ENCODE measurements around the gene CACUL1.

The CACUL1 gene

DNA sequence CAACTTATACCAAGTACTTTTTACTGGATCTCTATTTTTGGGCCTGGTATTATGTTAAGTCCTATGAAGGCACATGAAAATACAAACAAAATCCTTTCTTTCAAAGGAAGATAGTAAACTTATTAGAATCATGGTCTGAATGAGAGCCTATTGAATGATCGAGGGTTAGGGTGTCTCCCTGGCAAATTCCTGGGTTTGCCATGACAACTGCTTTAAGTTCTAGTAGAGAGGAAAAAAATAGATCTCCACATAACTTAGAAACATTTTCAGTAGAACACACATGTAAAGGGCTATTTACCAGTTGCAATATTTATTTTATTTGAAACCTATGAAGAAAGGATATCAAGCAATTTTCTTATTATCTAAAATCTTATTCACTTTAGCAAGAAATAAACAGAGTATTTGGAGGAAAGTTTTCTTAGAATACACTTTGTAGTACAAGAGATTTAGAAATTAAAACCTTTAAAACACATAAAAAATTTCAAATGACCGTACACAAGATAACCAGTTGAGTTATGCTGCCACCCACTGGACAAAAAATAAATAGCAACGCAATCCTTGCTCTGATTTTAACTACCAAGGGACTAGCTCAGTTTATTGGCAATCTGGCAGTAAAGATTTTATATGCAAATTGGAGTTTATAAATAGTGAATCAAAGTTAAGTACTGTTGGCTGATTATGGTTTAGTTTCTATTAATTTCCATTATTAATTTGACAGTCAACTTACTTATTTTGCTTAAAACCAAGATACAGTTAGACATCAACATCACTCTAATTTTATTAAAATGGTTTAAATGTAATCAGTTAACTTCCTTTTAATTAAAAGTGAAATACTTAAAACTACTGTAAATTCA is 33.9 kb downstream of the CACUL1 start:
- no peak overlapping the region for H3K4me3 ChIP-seq (ENCODE audit: low read length)
- no peak overlapping the region for H3K4me2 ChIP-seq (ENCODE audit: low read length)
- H3K4me1 ChIP-seq (ENCODE audit: low read length) = no peaks in the 10 kb centered on the region
- no peak overlapping the region for H3K9ac ChIP-seq (ENCODE audit: low read length)
- H4K20me1 ChIP-seq (ENCODE audit: insufficient read depth, low read length) = peaks cover 8% of the 10 kb centered on the region
- no peaks in the 10 kb centered on the region for H3K79me2 ChIP-seq (ENCODE audit: low read length)
- H2AFZ ChIP-seq (ENCODE audit: low read depth, low read length) = no peak overlapping the region
- no peaks in the 10 kb centered on the region for H3K9me3 ChIP-seq (ENCODE audit: insufficient read depth, low read length)
- H3K27me3 ChIP-seq (ENCODE audit: low read depth, low read length) = no peaks in the 10 kb centered on the region
- TF ChIP-seq, protein P1, sequence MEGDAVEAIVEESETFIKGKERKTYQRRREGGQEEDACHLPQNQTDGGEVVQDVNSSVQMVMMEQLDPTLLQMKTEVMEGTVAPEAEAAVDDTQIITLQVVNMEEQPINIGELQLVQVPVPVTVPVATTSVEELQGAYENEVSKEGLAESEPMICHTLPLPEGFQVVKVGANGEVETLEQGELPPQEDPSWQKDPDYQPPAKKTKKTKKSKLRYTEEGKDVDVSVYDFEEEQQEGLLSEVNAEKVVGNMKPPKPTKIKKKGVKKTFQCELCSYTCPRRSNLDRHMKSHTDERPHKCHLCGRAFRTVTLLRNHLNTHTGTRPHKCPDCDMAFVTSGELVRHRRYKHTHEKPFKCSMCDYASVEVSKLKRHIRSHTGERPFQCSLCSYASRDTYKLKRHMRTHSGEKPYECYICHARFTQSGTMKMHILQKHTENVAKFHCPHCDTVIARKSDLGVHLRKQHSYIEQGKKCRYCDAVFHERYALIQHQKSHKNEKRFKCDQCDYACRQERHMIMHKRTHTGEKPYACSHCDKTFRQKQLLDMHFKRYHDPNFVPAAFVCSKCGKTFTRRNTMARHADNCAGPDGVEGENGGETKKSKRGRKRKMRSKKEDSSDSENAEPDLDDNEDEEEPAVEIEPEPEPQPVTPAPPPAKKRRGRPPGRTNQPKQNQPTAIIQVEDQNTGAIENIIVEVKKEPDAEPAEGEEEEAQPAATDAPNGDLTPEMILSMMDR (IDR thresholded peaks at IDR 0.05; ENCODE audit: low read depth, low read length) = peak; percentile 69
- no peak for TF ChIP-seq EZH2phosphoT487 (IDR thresholded peaks at IDR 0.05; ENCODE audit: low read depth)
- no peaks in the 10 kb centered on the region for H3K36me3 ChIP-seq (replicated peaks; ENCODE audit: low read depth, low read length)
- H3K27ac ChIP-seq (ENCODE audit: low read length) = no peak overlapping the region

DNA sequence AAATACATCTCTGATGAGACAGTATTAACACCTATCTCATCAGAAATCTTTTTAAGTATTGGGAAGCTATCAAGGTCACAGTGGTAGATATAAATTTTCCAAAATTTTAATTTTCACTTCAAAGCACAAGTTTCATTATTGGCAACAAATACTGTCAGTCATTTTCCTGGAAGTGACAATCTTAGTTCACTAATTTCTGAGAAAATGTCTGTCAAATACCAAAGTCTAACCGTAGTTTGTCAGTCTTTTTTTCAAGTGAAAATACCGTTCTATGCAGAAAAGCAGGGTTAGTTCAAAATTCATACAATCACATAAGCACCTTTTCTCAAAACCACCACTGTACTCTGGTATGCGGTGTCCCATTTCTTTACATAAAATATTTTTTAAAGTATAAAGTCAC is 40.4 kb downstream of the CACUL1 start:
- TF ChIP-seq EZH2phosphoT487 (IDR thresholded peaks at IDR 0.05; ENCODE audit: low read depth) = no peak
- TF ChIP-seq, protein P1 (IDR thresholded peaks at IDR 0.05; ENCODE audit: low read depth, low read length) = no peak
- Histone ChIP-seq H3K27ac (ENCODE audit: low read length) (no peak overlapping the region), H3K27me3 (ENCODE audit: low read depth, low read length) (no peaks in the 10 kb centered on the region), H3K79me2 (ENCODE audit: low read length) (no peaks in the 10 kb centered on the region), H3K4me3 (ENCODE audit: low read length) (no peak overlapping the region), H3K4me1 (ENCODE audit: low read length) (no peaks in the 10 kb centered on the region), H4K20me1 (ENCODE audit: insufficient read depth, low read length) (peaks cover 2% of the 10 kb centered on the region; the same call in 1 of the 2 replicates), H3K36me3 (replicated peaks; ENCODE audit: low read depth, low read length) (no peaks in the 10 kb centered on the region), H3K4me2 (ENCODE audit: low read length) (no peak overlapping the region), H3K9ac (ENCODE audit: low read length) (no peak overlapping the region), H2AFZ (ENCODE audit: low read depth, low read length) (no peak overlapping the region), H3K9me3 (ENCODE audit: insufficient read depth, low read length) (no peaks in the 10 kb centered on the region)

DNA sequence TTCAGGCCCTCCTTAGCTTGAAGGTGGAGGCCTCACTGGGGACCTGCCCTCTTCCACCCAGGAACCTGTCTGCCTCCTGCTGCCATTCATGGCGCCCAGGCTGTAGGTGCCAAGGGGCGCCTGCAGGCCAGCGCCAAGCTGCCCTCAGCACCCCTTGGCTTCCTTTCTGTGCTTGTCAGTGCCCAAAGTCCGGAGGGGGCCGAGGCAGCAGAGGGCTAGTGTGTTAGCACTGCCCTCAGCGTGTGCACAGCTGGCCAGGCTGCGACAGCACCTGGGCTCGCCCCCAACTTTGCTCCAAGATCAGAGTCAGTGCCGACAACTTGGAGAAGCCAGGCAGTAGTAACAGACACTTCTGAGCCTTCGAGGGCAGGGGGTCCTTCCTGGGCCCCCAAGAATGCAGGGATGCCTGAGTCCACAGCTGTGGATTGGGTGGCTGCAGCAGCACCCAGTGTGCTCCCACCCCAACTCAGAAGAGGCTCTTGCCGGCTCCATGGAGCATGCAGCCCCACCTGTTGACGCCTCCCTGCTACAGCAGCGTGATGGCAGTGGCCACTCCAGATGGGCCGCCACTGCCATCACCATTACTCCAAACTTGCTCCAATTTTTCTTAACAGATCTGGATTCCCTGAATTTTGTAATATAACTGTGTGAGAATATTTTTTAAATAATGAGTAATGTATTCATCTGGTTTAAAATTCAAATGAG is 41.7 kb downstream of the CACUL1 start:
- no peaks in the 10 kb centered on the region for H3K27me3 ChIP-seq (ENCODE audit: low read depth, low read length)
- no peak overlapping the region for H3K4me3 ChIP-seq (ENCODE audit: low read length)
- H3K27ac ChIP-seq (ENCODE audit: low read length) = no peak overlapping the region
- no peaks in the 10 kb centered on the region for H3K79me2 ChIP-seq (ENCODE audit: low read length)
- H4K20me1 ChIP-seq (ENCODE audit: insufficient read depth, low read length) = peaks cover 2% of the 10 kb centered on the region; the same call in 1 of the 2 replicates
- no peak overlapping the region for H3K9ac ChIP-seq (ENCODE audit: low read length)
- H3K4me2 ChIP-seq (ENCODE audit: low read length) = no peak overlapping the region
- H2AFZ ChIP-seq (ENCODE audit: low read depth, low read length) = no peak overlapping the region
- no peaks in the 10 kb centered on the region for H3K4me1 ChIP-seq (ENCODE audit: low read length)
- no peak for TF ChIP-seq EZH2phosphoT487 (IDR thresholded peaks at IDR 0.05; ENCODE audit: low read depth)
- TF ChIP-seq, protein P1 (IDR thresholded peaks at IDR 0.05; ENCODE audit: low read depth, low read length) = no peak
- H3K9me3 ChIP-seq (ENCODE audit: insufficient read depth, low read length) = no peaks in the 10 kb centered on the region
- H3K36me3 ChIP-seq (replicated peaks; ENCODE audit: low read depth, low read length) = no peaks in the 10 kb centered on the region

DNA sequence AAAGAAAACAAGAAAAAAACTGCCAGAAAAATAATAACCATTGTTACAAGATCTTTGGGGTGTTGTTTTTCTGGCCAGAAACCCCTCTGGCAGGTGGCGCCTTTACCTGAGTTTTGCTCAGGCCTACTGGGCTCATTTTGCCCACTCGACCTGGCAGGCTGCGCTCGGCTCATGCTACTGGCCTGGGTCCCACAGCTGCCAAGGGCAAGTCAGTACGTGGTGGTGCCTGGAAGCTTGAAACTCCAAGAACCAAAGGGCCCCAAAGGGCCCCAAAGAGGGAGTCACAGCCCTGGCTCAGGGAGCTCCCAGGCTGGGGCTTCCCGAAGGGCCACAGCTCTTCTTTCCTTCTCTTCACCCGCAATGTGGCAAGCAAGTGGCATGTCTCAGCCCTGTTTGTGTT is 42.7 kb downstream of the CACUL1 start:
- H3K4me1 ChIP-seq (ENCODE audit: low read length) = no peaks in the 10 kb centered on the region
- H3K9me3 ChIP-seq (ENCODE audit: insufficient read depth, low read length) = no peaks in the 10 kb centered on the region
- no peaks in the 10 kb centered on the region for H4K20me1 ChIP-seq (ENCODE audit: insufficient read depth, low read length)
- H2AFZ ChIP-seq (ENCODE audit: low read depth, low read length) = no peak overlapping the region
- H3K27ac ChIP-seq (ENCODE audit: low read length) = no peak overlapping the region
- no peak overlapping the region for H3K9ac ChIP-seq (ENCODE audit: low read length)
- no peak overlapping the region for H3K4me2 ChIP-seq (ENCODE audit: low read length)
- no peaks in the 10 kb centered on the region for H3K79me2 ChIP-seq (ENCODE audit: low read length)
- no peaks in the 10 kb centered on the region for H3K36me3 ChIP-seq (replicated peaks; ENCODE audit: low read depth, low read length)
- TF ChIP-seq, protein P1 (IDR thresholded peaks at IDR 0.05; ENCODE audit: low read depth, low read length) = no peak
- no peak for TF ChIP-seq EZH2phosphoT487 (IDR thresholded peaks at IDR 0.05; ENCODE audit: low read depth)
- no peaks in the 10 kb centered on the region for H3K27me3 ChIP-seq (ENCODE audit: low read depth, low read length)
- no peak overlapping the region for H3K4me3 ChIP-seq (ENCODE audit: low read length)

All from OCI-LY3 (cell line).